Tongue (tissue), 2 donors: ENCODE data around the gene LYRM7. TPM values are rescaled to one million over a fixed set of nuclear protein-coding genes. Genes with fewer than 3 reads are reported as not detected.
"Not testable (repeated sequence)": the region's sequence is repeated elsewhere in the genome, so short reads cannot be mapped to it uniquely, and the experiment has no call there.

Source experiments
- DNase-seq: peaks from one replicate; pipeline ENCODE4 v3.0.0-alpha.2; 2015
- total RNA-seq: library from RNA; depleted of rRNA; stranded (reverse); fragments of >200 nt; gene quantifications from one replicate; pipeline ENCODE4 v1.2.3, GENCODE V29; 2014

Gene LYRM7
- total RNA-seq, 1 donor from 2014 or later = 22.1 TPM

DNA sequence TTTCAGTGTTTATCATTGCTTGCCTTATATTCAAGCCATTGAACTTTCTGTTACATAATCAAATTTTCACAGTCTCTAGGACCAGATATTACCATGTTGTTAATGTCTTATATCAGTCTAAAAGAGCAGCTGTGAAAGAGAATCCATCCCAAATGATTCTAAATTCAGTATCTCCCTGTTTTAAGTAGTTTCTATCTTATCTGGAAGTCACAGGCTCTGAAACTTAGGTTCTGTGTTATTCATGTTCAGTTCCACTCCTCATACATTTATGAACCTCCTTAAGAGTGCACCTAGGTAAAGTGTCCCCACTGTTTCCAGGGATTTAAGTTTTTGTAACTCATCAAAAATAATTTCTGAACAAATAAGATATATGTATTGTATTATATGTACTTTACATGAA lies 9.7 kb downstream of the LYRM7 start:
- no peak for DNase-seq

DNA sequence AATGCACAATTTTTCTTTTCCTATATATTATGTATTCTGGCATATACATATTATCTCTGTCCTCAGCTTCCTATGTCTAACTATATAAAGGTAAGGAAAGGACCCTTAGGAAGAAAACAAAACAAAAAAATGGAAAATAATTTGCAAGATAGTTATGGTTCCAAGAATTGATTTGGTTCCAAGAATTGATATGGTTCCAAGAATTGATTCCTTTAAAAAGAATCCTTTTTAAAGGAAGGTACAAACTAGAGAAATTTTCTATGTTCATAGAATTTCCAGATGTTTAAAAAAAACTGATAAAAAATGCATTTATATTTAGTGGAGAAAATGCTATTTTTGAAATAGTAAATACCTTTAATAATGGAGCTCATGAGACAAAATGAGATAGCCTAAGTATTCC lies 12.1 kb downstream of the LYRM7 start:
- DNase-seq = no peak

- no peak for DNase-seq
Measured at GRCh38 chr5:131185523-131186104, 14.9 kb downstream of the LYRM7 start.

DNA sequence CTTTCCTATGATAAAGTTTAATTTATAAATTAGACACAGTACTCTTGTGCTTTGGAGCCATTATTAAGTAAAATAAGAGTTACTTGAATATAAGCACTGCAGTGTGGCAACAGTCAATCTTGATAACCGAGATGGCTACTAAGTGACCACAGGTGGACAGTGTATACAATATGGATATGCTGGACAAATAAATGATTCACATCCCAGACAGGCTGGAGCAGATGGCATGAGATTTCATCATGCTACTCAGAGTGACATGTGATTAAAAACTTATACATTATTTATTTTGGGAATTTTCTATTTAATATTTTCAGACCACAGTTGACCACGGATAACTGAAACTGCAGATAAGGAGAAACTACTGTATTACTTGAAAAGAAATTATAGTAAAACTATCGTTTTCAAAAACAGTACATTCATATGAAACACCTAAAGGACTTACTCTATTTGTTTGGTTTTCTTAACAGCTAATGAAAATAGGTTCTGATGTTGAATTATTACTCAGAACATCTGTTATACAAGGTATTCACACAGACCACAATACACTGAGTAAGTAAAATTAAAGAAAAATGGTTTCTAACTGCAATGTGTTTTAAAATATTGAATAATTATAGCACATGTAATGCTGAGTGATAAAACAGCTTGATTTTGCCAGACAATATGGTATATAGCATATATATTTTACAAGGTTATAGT lies 16.0 kb downstream of the LYRM7 start:
- no peak for DNase-seq

GRCh38 chr5:131193106-131193505 lies 22.4 kb downstream of the LYRM7 start:
- peak; percentile 33 for DNase-seq

DNA sequence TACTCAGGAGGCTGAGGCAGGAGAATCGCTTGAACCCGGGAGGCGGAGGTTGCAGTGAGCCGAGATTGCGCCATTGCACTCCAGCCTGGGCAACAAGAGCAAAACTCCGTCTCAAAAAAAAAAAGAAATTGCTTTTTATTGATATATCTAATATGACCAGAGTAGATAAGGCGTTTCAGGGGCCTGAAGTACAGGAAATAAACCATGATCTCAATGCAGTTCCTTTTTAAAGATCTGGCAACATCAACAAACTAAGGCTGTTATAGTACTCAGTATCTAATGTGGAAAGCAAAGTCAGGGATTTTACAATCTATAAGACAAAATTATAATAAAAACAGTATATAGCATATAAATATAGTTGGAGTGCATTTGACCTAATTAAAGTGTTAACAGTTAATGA lies 23.2 kb downstream of the LYRM7 start:
- not testable (repeated sequence) for DNase-seq

GRCh38 chr5:131194725-131195124 lies 24.0 kb downstream of the LYRM7 start:
- DNase-seq = no peak

DNA sequence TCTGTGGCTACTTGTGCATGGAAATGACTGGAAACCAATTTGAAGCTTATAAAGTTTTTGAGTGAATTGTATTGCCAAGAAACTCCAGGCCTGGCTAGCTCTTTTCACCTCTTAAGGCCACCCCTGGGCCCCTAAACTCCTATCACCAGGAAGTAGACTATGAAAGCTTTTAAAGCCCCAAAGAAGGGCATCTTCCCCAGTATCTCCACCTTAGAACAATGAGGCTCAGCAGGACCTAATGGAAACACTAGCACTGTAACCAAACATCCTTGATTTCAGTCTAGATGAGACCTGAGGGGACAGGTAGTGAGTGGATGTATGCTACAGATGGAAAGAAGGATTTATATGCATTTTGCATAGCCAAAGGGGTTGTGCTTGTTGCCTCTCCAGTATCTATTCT lies 25.0 kb downstream of the LYRM7 start:
- DNase-seq = no peak

DNA sequence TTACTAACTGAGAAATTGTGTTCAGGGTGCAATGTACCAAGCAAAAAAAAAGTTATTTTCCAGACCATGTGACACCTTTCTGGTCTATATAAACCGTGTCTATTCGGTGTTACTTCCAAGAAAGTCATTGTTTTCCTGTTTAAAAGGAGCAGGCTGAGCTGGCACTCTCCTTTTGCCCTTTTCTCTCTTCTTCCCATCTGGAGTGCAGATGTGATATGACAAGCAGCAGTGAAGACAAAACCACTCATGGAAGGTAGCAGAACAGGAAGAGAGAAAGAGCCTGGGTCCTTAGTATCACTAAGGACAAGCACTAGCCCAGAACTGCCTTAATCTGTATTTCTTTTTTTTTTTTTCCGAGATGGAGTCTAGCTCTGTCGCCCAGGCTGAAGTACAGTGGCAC lies 25.6 kb downstream of the LYRM7 start:
- no peak for DNase-seq

GRCh38 chr5:131198625-131199024 lies 27.9 kb downstream of the LYRM7 start:
- no peak for DNase-seq

GRCh38 chr5:131200560-131200959 lies 29.8 kb downstream of the LYRM7 start:
- DNase-seq = no peak

- DNase-seq = no peak
Measured at GRCh38 chr5:131204964-131205363, 34.2 kb downstream of the LYRM7 start.

GRCh38 chr5:131206061-131206460 lies 35.3 kb downstream of the LYRM7 start:
- DNase-seq = no peak

GRCh38 chr5:131206772-131207171 lies 36.0 kb downstream of the LYRM7 start:
- DNase-seq = no peak

- DNase-seq = no peak
Measured at GRCh38 chr5:131209175-131209505, 38.4 kb downstream of the LYRM7 start.

GRCh38 chr5:131209506-131210150 lies 38.9 kb downstream of the LYRM7 start:
- DNase-seq = no peak

DNA sequence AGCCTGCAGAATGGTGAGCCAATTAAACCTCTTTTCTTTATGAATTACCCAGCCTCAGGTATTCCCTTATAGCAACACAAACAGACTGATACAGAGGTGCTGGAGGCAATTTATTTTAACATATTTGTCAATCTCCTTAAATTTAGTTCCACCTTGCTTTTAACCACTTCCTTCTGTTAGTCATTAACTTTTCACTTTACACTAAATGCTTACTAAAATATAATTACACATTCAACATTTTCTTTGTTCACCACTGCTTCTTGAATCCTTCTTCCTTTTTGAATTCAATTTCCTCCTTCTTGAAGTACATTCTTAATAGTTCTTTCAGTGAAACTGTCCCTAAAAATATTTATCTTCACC lies 39.4 kb downstream of the LYRM7 start:
- no peak for DNase-seq

- no peak for DNase-seq
Measured at GRCh38 chr5:131211669-131212068, 40.9 kb downstream of the LYRM7 start.

DNA sequence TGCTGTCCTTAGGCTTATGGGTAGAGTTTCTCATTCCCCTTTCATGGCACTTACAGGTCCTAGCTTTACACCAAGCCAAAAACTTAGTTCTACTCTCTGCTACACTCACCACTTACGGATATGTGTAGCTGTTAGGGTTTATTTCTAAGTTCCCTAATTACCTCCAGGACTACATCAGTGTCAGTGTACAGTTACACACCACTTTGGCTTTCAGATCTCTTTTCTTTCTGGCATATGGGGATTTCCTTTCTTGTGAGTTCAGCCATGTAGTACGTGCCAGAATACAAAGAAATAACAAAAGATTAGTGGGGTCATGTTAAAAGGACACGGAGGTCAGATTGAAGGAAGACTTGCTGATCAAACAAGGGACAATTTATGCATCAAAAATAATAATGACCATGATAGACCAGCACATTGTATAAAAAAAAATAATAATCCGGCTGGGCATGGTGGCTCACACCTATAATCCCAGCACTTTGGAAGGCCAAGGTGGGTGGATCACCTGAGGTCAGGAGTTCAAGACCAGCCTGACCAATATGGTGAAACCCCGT lies 41.8 kb downstream of the LYRM7 start:
- no peak for DNase-seq

GRCh38 chr5:131214609-131215227 lies 44.0 kb downstream of the LYRM7 start:
- DNase-seq = no peak

- no peak for DNase-seq
Measured at GRCh38 chr5:131217791-131218190, 47.0 kb downstream of the LYRM7 start.

DNA sequence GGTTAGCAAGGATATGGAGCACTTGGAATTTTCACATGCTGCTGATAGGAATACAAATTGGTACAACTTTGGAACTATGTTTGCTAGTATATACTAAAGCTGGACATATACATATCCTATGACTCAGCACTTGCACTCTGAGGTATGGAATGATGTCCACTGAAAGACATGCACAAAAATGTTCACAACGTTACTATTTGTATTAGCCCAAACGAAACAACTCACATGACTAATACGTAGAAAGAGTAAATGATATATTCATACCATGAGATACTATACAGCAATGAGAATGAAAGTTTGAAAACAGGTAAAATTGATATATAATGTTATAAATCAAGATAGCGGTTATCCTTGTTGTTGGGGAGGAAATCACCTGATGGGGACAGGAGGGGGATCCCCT lies 47.6 kb downstream of the LYRM7 start:
- DNase-seq = no peak

- DNase-seq = no peak
Measured at GRCh38 chr5:131220566-131220965, 49.8 kb downstream of the LYRM7 start.
